Measurements from ENCODE around the gene SREK1IP1. TPM values are rescaled to one million over a fixed set of nuclear protein-coding genes. Genes with fewer than 3 reads are reported as not detected.

SREK1IP1 gene
- total and polyA plus RNA-seq, 9 of the 15 experiments (the other 6 are each of a cell fraction or from before 2014, with no cell fraction given) = 6.9 to 45.2 (median 21.7) TPM

GRCh38 chr5:64754066-64754465 is 14.4 kb downstream of the SREK1IP1 start:
- TF ChIP-seq ZNF197 (CRISPR knock-in tag; IDR thresholded peaks at IDR 0.05; ENCODE audit: low read depth) = no peak
- TF ChIP-seq CHD7 (IDR thresholded peaks at IDR 0.05; ENCODE audit: low read depth, low read length) = peak; percentile 89
- no peak overlapping the region for H3K9ac ChIP-seq (ENCODE audit: insufficient read depth in 1 of 2, low read depth in 2 of 2, low read length in 2 of 2)
- H3K4me3 ChIP-seq = no peak overlapping the region
- intact Hi-C loops (cut with micrococcal nuclease) = no loop called here
- ChIA-PET POLR2A (interaction anchor here (1.0 to 2.3 kb wide), 2 partner anchors 9 to 12 kb away, joined by 4 to 11 read pairs; no protein-coding TSS in a partner anchor), CTCF (ENCODE audit: low intra/inter-chr PET ratio) (no interaction called here)
- H4K20me1 ChIP-seq (replicated peaks; ENCODE audit: control insufficient read depth, insufficient read depth, low read length) = no peaks in the 10 kb centered on the region
- no peak overlapping the region for H3K4me2 ChIP-seq (ENCODE audit: insufficient read depth, low read length)
- no peaks in the 10 kb centered on the region for H3K9me1 ChIP-seq (ENCODE audit: control insufficient read depth, insufficient read depth, low read length)
- 96% methylated on average over 2 of the region's 2 CpGs for WGBS (ENCODE audit: insufficient coverage, low coverage, missing lambda C conversion rate)
- no peak for FAIRE-seq
- no TSS peak for BruUV-seq (replicated peaks)
- H3K36me3 ChIP-seq (ENCODE audit: control insufficient read depth, insufficient read depth, low read length) = peaks cover 16% of the 10 kb centered on the region; the same call in 2 of the 3 replicates
- no peak for ATAC-seq
- no peaks in the 10 kb centered on the region for H3K27me3 ChIP-seq (ENCODE audit: control insufficient read depth in 2 of 2, insufficient read depth in 2 of 2, low read length in 2 of 2)
- in situ Hi-C loops (cut with MboI) = no loop called here
- no peak overlapping the region for H2AFZ ChIP-seq (ENCODE audit: low read depth, low read length)
- no peaks in the 10 kb centered on the region for H3K4me1 ChIP-seq (replicated peaks in 1 of 2; ENCODE audit: control insufficient read depth in 2 of 2, insufficient read depth in 2 of 2, low read length in 2 of 2)
- H3K27ac ChIP-seq (ENCODE audit: extremely low read depth, low read depth, low read length) = no peak overlapping the region
- peaks cover 32% of the 10 kb centered on the region for H3K79me2 ChIP-seq (ENCODE audit: control insufficient read depth, insufficient read depth, low read length)
- H3K9me3 ChIP-seq (replicated peaks; ENCODE audit: control insufficient read depth, insufficient read depth, low read depth, low read length) = no peaks in the 10 kb centered on the region
- DNase-seq (ENCODE audit: extremely low read depth in 1 of 4, low spot score in 3 of 4) = no peak
